ENCODE results near the gene KIF3A.
A peak's percentile ranks its signal among the peaks of the same experiment; 100 is the strongest.

The KIF3A gene

GRCh38 chr5:132667309-132667708 lies 70.0 kb downstream of the KIF3A start:
- DNase-seq (ENCODE audit: low spot score in 2 of 2): no peak
- H3K4me1 Mint-ChIP-seq: peaks cover 10% of the 10 kb centered on the region
- no peak for ATAC-seq (ENCODE audit: low read depth)
- no peaks in the 10 kb centered on the region for H3K9me3 Mint-ChIP-seq
- no peaks in the 10 kb centered on the region for H3K36me3 Mint-ChIP-seq
- H3K27ac Mint-ChIP-seq: no peak overlapping the region
- peaks cover 7% of the 10 kb centered on the region for H3K27me3 Mint-ChIP-seq
- H3K4me3 Mint-ChIP-seq: no peak overlapping the region

GRCh38 chr5:132666310-132667123 lies 70.8 kb downstream of the KIF3A start:
- Mint-ChIP-seq H3K4me1 (peaks cover 15% of the 10 kb centered on the region), H3K36me3 (no peaks in the 10 kb centered on the region), H3K9me3 (no peaks in the 10 kb centered on the region), H3K27me3 (peaks cover 7% of the 10 kb centered on the region), H3K27ac (no peak overlapping the region), H3K4me3 (no peak overlapping the region)
- no peak for DNase-seq (ENCODE audit: low spot score in 2 of 2)
- no peak for ATAC-seq (ENCODE audit: low read depth)

GRCh38 chr5:132665574-132666080 lies 71.7 kb downstream of the KIF3A start:
- no peaks in the 10 kb centered on the region for H3K36me3 Mint-ChIP-seq
- H3K9me3 Mint-ChIP-seq: no peaks in the 10 kb centered on the region
- no peak overlapping the region for H3K4me3 Mint-ChIP-seq
- ATAC-seq (ENCODE audit: low read depth) (no peak), DNase-seq (ENCODE audit: low spot score in 2 of 2) (no peak)
- no peak overlapping the region for H3K27ac Mint-ChIP-seq
- H3K27me3 Mint-ChIP-seq: peaks cover 7% of the 10 kb centered on the region
- H3K4me1 Mint-ChIP-seq: peaks cover 20% of the 10 kb centered on the region

- Mint-ChIP-seq H3K9me3 (no peaks in the 10 kb centered on the region), H3K27me3 (peaks cover 6% of the 10 kb centered on the region), H3K36me3 (no peaks in the 10 kb centered on the region), H3K4me1 (peaks cover 20% of the 10 kb centered on the region), H3K4me3 (no peak overlapping the region), H3K27ac (no peak overlapping the region)
- no peak for ATAC-seq (ENCODE audit: low read depth)
- no peak for DNase-seq (ENCODE audit: low spot score in 2 of 2)
These were observed 72.6 kb downstream of the KIF3A start for GRCh38 chr5:132664696-132665209.

- Mint-ChIP-seq H3K27me3 (peaks cover 6% of the 10 kb centered on the region), H3K4me3 (no peak overlapping the region), H3K36me3 (no peaks in the 10 kb centered on the region), H3K4me1 (peaks cover 20% of the 10 kb centered on the region), H3K9me3 (no peaks in the 10 kb centered on the region), H3K27ac (no peak overlapping the region)
- DNase-seq (ENCODE audit: low spot score in 2 of 2) (no peak), ATAC-seq (ENCODE audit: low read depth) (peak; percentile 58)
These were observed 73.3 kb downstream of the KIF3A start for GRCh38 chr5:132663771-132664695.

GRCh38 chr5:132662925-132663770 lies 74.2 kb downstream of the KIF3A start:
- Mint-ChIP-seq H3K4me3 (peak overlapping the region; percentile 33), H3K27ac (peak overlapping the region; percentile 46), H3K9me3 (no peaks in the 10 kb centered on the region), H3K27me3 (peaks cover 6% of the 10 kb centered on the region), H3K4me1 (peaks cover 20% of the 10 kb centered on the region), H3K36me3 (no peaks in the 10 kb centered on the region)
- DNase-seq (ENCODE audit: low spot score in 2 of 2): peak in 1 of 2 donors; percentile 30
- peak; percentile 82 for ATAC-seq (ENCODE audit: low read depth)

- Mint-ChIP-seq H3K9me3 (no peaks in the 10 kb centered on the region), H3K36me3 (no peaks in the 10 kb centered on the region), H3K27ac (peak overlapping the region; percentile 68), H3K4me3 (no peak overlapping the region), H3K4me1 (peaks cover 20% of the 10 kb centered on the region), H3K27me3 (peaks cover 6% of the 10 kb centered on the region)
- DNase-seq (ENCODE audit: low spot score in 2 of 2): no peak
- ATAC-seq (ENCODE audit: low read depth): no peak
These were observed 75.3 kb downstream of the KIF3A start for GRCh38 chr5:132662004-132662401.

GRCh38 chr5:132661231-132662003 lies 75.9 kb downstream of the KIF3A start:
- H3K4me3 Mint-ChIP-seq: no peak overlapping the region
- ATAC-seq (ENCODE audit: low read depth): no peak
- DNase-seq (ENCODE audit: low spot score in 2 of 2): no peak

GRCh38 chr5:132659598-132660493 lies 77.5 kb downstream of the KIF3A start:
- H3K4me3 Mint-ChIP-seq: no peak overlapping the region
- DNase-seq (ENCODE audit: low spot score in 2 of 2) (no peak), ATAC-seq (ENCODE audit: low read depth) (no peak)
- no peaks in the 10 kb centered on the region for H3K9me3 Mint-ChIP-seq
- no peaks in the 10 kb centered on the region for H3K36me3 Mint-ChIP-seq
- no peak overlapping the region for H3K27ac Mint-ChIP-seq
- peaks cover 10% of the 10 kb centered on the region for H3K27me3 Mint-ChIP-seq
- peaks cover 26% of the 10 kb centered on the region for H3K4me1 Mint-ChIP-seq

More at GRCh38 chr5:132661231-132662003, 75.9 kb downstream of the KIF3A start:
- H3K4me1 Mint-ChIP-seq: peaks cover 26% of the 10 kb centered on the region
- H3K36me3 Mint-ChIP-seq: no peaks in the 10 kb centered on the region
- H3K27me3 Mint-ChIP-seq: peaks cover 8% of the 10 kb centered on the region
- H3K27ac Mint-ChIP-seq: peak overlapping the region; percentile 68
- H3K9me3 Mint-ChIP-seq: no peaks in the 10 kb centered on the region

GRCh38 chr5:132658381-132659302 lies 78.7 kb downstream of the KIF3A start:
- Mint-ChIP-seq H3K4me3 (no peak overlapping the region), H3K27me3 (peaks cover 12% of the 10 kb centered on the region), H3K4me1 (peaks cover 23% of the 10 kb centered on the region), H3K27ac (no peak overlapping the region), H3K36me3 (no peaks in the 10 kb centered on the region), H3K9me3 (no peaks in the 10 kb centered on the region)
- ATAC-seq (ENCODE audit: low read depth) (no peak), DNase-seq (ENCODE audit: low spot score in 2 of 2) (no peak)

GRCh38 chr5:132657676-132658380 lies 79.5 kb downstream of the KIF3A start, which contains the start of gene IL13:
IL13 (plus strand) TSS chr5:132658173; CDS start chr5:132658187, 14 bp downstream.
- H3K27ac Mint-ChIP-seq: no peak within 1 kb of the TSS
- peaks cover 12% of the 10 kb centered on the region for H3K27me3 Mint-ChIP-seq
- H3K4me3 Mint-ChIP-seq: no peak within 1 kb of the TSS

More at GRCh38 chr5:132657676-132658380, 79.5 kb downstream of the KIF3A start, which contains the start of gene IL13:
- DNase-seq (ENCODE audit: low spot score in 2 of 2): no peak
- no peaks in the 10 kb centered on the region for H3K36me3 Mint-ChIP-seq
- H3K9me3 Mint-ChIP-seq: no peaks in the 10 kb centered on the region
- ATAC-seq (ENCODE audit: low read depth): no peak
- H3K4me1 Mint-ChIP-seq: peaks cover 16% of the 10 kb centered on the region

Measured in memory B cell (primary cell).